WTC11 (cell line): ENCODE measurements around the gene SNAP25. TPM values are rescaled to one million over a fixed set of nuclear protein-coding genes. Genes with fewer than 3 reads are reported as not detected.

Experiments
- ATAC-seq: fragments of 200-7000 bp; cut with Tn5 transposase; 2 replicates; pipeline ENCODE4 v1.10.0; 2021; ENCODE audit warnings: mild to moderate bottlenecking, moderate library complexity
- CTCF ChIA-PET: fragments of 300-600 bp; sonication (Branson Sonifier 250); formaldehyde crosslinking; loops from one replicate; lab custom pipeline; 2021; ENCODE audit warnings: antibody characterized with exemption; lab: Charles Lee
- POLR2A ChIA-PET: fragments of 350-600 bp; sonication (Branson Sonifier 250); formaldehyde crosslinking; loops from one replicate; lab custom pipeline; 2021; ENCODE audit warnings: antibody characterized with exemption; lab: Charles Lee
- DNase-seq: peaks from one replicate; pipeline ENCODE4 v3.0.0; 2021; ENCODE audit warnings: low spot score
- H3K27ac Mint-ChIP-seq: 2 replicates; pipeline ENCODE4 v1.8.0; 2021; ENCODE audit warnings: mixed read lengths
- H3K27me3 Mint-ChIP-seq: 2 replicates; pipeline ENCODE4 v1.8.0; 2021; ENCODE audit warnings: low read depth, mild to moderate bottlenecking, moderate library complexity, mixed read lengths
- H3K36me3 Mint-ChIP-seq: 2 replicates; pipeline ENCODE4 v1.8.0; 2021; ENCODE audit warnings: mixed read lengths
- H3K4me1 Mint-ChIP-seq: 2 replicates; pipeline ENCODE4 v1.8.0; 2022; ENCODE audit warnings: mixed read lengths
- H3K4me3 Mint-ChIP-seq: 2 replicates; pipeline ENCODE4 v1.8.0; 2021; ENCODE audit warnings: mild to moderate bottlenecking, moderate library complexity, mixed read lengths
- H3K9me3 Mint-ChIP-seq: 2 replicates; pipeline ENCODE4 v1.8.0; 2021; ENCODE audit warnings: mixed read lengths
- EMX1 ChIP-seq: fragments of 250-450 bp; sonication (Bioruptor Pico); IDR thresholded peaks from 2 replicates; pipeline ENCODE4 v1.8.0; 2021; ENCODE audit warnings: mild to moderate bottlenecking
- FOXJ3 ChIP-seq: sonication (generic); formaldehyde crosslinking; IDR thresholded peaks from 2 replicates; pipeline ENCODE4 v1.9.0; 2021; ENCODE audit warnings: missing genetic modification reagents, mild to moderate bottlenecking, borderline replicate concordance
- GTF2I ChIP-seq: fragments of 250-450 bp; sonication (Bioruptor Pico); conservative IDR thresholded peaks from 2 replicates; pipeline ENCODE4 v1.4.0; 2021; ENCODE audit warnings: mild to moderate bottlenecking
- JUN ChIP-seq: sonication (generic); formaldehyde crosslinking; IDR thresholded peaks from 2 replicates; pipeline ENCODE4 v1.8.0; 2023; ENCODE audit warnings: mild to moderate bottlenecking, missing genetic modification reagents
- NFYB ChIP-seq: sonication (generic); formaldehyde crosslinking; conservative IDR thresholded peaks from 2 replicates; pipeline ENCODE4 v1.8.0; 2022; ENCODE audit warnings: low read depth, missing genetic modification reagents
- NR3C1 ChIP-seq: sonication (generic); formaldehyde crosslinking; conservative IDR thresholded peaks from 2 replicates; pipeline ENCODE4 v1.8.1; 2023; ENCODE audit warnings: low read depth, mild to moderate bottlenecking, missing genetic modification reagents
- OVOL2 ChIP-seq: fragments of 250-450 bp; sonication (Bioruptor Pico); IDR thresholded peaks from 2 replicates; pipeline ENCODE4 v1.9.0; 2021; ENCODE audit warnings: mild to moderate bottlenecking, borderline replicate concordance
- TCF7 ChIP-seq: sonication (generic); formaldehyde crosslinking; IDR thresholded peaks from 2 replicates; pipeline ENCODE4 v1.8.0; 2022; ENCODE audit warnings: mild to moderate bottlenecking, low read depth, missing genetic modification reagents, moderate library complexity
- ZNF416 ChIP-seq: fragments of 250-450 bp; sonication (Bioruptor Pico); IDR thresholded peaks from 2 replicates; pipeline ENCODE4 v1.9.0; 2021; ENCODE audit warnings: mild to moderate bottlenecking, inconsistent platforms
- total RNA-seq: library from RNA; stranded (reverse); gene quantifications from 3 replicates; pipeline ENCODE4 v1.2.3, GENCODE V29; 2021
- TF ChIP-seq, protein P1 (sequence below): sonication (generic); formaldehyde crosslinking; IDR thresholded peaks from 2 replicates; pipeline ENCODE4 v1.8.1; 2023; ENCODE audit warnings: mild to moderate bottlenecking, missing genetic modification reagents
- TF ChIP-seq, protein P2 (sequence below): sonication (generic); formaldehyde crosslinking; IDR thresholded peaks from 2 replicates; pipeline ENCODE4 v1.8.1; 2022; ENCODE audit warnings: low read depth, missing genetic modification reagents, borderline replicate concordance
- TF ChIP-seq, protein P3 (sequence below): sonication (generic); formaldehyde crosslinking; IDR thresholded peaks from 2 replicates; pipeline ENCODE4 v1.8.1; 2022; ENCODE audit warnings: mild to moderate bottlenecking, moderate library complexity, missing genetic modification reagents
- TF ChIP-seq, protein P4 (sequence below): sonication (generic); formaldehyde crosslinking; IDR thresholded peaks from 2 replicates; pipeline ENCODE4 v1.8.1; 2023; ENCODE audit warnings: mild to moderate bottlenecking, moderate library complexity, missing genetic modification reagents
- TF ChIP-seq, protein P5 (sequence below): sonication (generic); formaldehyde crosslinking; IDR thresholded peaks from 2 replicates; pipeline ENCODE4 v1.8.1; 2022; ENCODE audit warnings: missing genetic modification reagents, borderline replicate concordance
- TF ChIP-seq, protein P6 (sequence below): sonication (generic); formaldehyde crosslinking; IDR thresholded peaks from 2 replicates; pipeline ENCODE4 v1.8.1; 2023; ENCODE audit warnings: mild to moderate bottlenecking, missing genetic modification reagents, moderate library complexity
- TF ChIP-seq, protein P7 (sequence below): fragments of 250-450 bp; sonication (Bioruptor Pico); IDR thresholded peaks from 2 replicates; pipeline ENCODE4 v1.8.0; 2021; ENCODE audit warnings: mild to moderate bottlenecking
- TF ChIP-seq, protein P8 (sequence below): sonication (generic); formaldehyde crosslinking; conservative IDR thresholded peaks from 2 replicates; pipeline ENCODE4 v1.8.1; 2023; ENCODE audit warnings: mild to moderate bottlenecking, low read depth, missing genetic modification reagents, moderate library complexity

SNAP25 gene
- total RNA-seq, 1 experiment from 2014 or later, result 0.72 TPM

DNA sequence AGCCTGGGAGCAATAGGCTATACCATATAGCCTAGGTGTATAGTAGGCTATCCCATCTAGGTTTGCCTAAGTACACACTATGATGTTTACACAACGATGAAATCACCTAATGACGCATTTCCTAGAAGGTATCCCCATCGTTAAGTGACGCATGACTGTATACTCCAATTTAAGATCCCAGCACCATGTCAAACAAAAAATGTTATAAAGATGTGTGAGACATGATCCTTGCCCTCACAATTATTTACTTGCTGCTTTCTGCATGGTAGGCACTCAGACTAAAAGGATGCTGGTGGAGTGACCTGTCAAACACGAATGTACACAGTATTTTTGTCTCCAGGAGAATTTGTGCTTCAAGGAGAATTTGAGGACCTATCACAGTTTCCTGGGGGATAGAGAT, 32.3 kb downstream of the SNAP25 start:
- no peak for DNase-seq
- Mint-ChIP-seq H3K9me3 (no peaks in the 10 kb centered on the region), H3K27me3 (no peaks in the 10 kb centered on the region), H3K36me3 (no peaks in the 10 kb centered on the region), H3K27ac (no peak overlapping the region), H3K4me1 (peaks cover 35% of the 10 kb centered on the region), H3K4me3 (no peak overlapping the region)
- ChIA-PET POLR2A (no interaction called here), CTCF (no interaction called here)
- TF ChIP-seq NFYB (CRISPR knock-in tag) (no peak), TCF7 (CRISPR knock-in tag) (no peak), GTF2I (no peak), JUN (no peak), ZNF416 (CRISPR knock-in tag) (no peak), OVOL2 (CRISPR knock-in tag) (no peak), EMX1 (CRISPR knock-in tag) (no peak), FOXJ3 (CRISPR knock-in tag) (no peak), NR3C1 (CRISPR knock-in tag) (no peak)
- TF ChIP-seq, protein P1, sequence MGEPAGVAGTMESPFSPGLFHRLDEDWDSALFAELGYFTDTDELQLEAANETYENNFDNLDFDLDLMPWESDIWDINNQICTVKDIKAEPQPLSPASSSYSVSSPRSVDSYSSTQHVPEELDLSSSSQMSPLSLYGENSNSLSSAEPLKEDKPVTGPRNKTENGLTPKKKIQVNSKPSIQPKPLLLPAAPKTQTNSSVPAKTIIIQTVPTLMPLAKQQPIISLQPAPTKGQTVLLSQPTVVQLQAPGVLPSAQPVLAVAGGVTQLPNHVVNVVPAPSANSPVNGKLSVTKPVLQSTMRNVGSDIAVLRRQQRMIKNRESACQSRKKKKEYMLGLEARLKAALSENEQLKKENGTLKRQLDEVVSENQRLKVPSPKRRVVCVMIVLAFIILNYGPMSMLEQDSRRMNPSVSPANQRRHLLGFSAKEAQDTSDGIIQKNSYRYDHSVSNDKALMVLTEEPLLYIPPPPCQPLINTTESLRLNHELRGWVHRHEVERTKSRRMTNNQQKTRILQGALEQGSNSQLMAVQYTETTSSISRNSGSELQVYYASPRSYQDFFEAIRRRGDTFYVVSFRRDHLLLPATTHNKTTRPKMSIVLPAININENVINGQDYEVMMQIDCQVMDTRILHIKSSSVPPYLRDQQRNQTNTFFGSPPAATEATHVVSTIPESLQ (CRISPR knock-in tag), result no peak
- TF ChIP-seq, protein P2, sequence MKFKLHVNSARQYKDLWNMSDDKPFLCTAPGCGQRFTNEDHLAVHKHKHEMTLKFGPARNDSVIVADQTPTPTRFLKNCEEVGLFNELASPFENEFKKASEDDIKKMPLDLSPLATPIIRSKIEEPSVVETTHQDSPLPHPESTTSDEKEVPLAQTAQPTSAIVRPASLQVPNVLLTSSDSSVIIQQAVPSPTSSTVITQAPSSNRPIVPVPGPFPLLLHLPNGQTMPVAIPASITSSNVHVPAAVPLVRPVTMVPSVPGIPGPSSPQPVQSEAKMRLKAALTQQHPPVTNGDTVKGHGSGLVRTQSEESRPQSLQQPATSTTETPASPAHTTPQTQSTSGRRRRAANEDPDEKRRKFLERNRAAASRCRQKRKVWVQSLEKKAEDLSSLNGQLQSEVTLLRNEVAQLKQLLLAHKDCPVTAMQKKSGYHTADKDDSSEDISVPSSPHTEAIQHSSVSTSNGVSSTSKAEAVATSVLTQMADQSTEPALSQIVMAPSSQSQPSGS (CRISPR knock-in tag), result no peak
- TF ChIP-seq, protein P3, sequence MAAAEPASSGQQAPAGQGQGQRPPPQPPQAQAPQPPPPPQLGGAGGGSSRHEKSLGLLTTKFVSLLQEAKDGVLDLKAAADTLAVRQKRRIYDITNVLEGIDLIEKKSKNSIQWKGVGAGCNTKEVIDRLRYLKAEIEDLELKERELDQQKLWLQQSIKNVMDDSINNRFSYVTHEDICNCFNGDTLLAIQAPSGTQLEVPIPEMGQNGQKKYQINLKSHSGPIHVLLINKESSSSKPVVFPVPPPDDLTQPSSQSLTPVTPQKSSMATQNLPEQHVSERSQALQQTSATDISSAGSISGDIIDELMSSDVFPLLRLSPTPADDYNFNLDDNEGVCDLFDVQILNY (CRISPR knock-in tag), result no peak
- TF ChIP-seq, protein P4, sequence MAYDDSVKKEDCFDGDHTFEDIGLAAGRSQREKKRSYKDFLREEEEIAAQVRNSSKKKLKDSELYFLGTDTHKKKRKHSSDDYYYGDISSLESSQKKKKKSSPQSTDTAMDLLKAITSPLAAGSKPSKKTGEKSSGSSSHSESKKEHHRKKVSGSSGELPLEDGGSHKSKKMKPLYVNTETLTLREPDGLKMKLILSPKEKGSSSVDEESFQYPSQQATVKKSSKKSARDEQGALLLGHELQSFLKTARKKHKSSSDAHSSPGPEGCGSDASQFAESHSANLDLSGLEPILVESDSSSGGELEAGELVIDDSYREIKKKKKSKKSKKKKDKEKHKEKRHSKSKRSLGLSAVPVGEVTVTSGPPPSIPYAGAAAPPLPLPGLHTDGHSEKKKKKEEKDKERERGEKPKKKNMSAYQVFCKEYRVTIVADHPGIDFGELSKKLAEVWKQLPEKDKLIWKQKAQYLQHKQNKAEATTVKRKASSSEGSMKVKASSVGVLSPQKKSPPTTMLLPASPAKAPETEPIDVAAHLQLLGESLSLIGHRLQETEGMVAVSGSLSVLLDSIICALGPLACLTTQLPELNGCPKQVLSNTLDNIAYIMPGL (CRISPR knock-in tag), result no peak
- TF ChIP-seq, protein P5, sequence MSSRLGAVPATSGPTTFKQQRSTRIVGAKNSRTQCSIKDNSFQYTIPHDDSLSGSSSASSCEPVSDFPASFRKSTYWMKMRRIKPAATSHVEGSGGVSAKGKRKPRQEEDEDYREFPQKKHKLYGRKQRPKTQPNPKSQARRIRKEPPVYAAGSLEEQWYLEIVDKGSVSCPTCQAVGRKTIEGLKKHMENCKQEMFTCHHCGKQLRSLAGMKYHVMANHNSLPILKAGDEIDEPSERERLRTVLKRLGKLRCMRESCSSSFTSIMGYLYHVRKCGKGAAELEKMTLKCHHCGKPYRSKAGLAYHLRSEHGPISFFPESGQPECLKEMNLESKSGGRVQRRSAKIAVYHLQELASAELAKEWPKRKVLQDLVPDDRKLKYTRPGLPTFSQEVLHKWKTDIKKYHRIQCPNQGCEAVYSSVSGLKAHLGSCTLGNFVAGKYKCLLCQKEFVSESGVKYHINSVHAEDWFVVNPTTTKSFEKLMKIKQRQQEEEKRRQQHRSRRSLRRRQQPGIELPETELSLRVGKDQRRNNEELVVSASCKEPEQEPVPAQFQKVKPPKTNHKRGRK (CRISPR knock-in tag), result no peak
- TF ChIP-seq, protein P6, sequence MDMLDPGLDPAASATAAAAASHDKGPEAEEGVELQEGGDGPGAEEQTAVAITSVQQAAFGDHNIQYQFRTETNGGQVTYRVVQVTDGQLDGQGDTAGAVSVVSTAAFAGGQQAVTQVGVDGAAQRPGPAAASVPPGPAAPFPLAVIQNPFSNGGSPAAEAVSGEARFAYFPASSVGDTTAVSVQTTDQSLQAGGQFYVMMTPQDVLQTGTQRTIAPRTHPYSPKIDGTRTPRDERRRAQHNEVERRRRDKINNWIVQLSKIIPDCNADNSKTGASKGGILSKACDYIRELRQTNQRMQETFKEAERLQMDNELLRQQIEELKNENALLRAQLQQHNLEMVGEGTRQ (CRISPR knock-in tag), result no peak
- TF ChIP-seq, protein P7, sequence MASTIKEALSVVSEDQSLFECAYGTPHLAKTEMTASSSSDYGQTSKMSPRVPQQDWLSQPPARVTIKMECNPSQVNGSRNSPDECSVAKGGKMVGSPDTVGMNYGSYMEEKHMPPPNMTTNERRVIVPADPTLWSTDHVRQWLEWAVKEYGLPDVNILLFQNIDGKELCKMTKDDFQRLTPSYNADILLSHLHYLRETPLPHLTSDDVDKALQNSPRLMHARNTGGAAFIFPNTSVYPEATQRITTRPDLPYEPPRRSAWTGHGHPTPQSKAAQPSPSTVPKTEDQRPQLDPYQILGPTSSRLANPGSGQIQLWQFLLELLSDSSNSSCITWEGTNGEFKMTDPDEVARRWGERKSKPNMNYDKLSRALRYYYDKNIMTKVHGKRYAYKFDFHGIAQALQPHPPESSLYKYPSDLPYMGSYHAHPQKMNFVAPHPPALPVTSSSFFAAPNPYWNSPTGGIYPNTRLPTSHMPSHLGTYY (CRISPR knock-in tag), result no peak
- TF ChIP-seq, protein P8, sequence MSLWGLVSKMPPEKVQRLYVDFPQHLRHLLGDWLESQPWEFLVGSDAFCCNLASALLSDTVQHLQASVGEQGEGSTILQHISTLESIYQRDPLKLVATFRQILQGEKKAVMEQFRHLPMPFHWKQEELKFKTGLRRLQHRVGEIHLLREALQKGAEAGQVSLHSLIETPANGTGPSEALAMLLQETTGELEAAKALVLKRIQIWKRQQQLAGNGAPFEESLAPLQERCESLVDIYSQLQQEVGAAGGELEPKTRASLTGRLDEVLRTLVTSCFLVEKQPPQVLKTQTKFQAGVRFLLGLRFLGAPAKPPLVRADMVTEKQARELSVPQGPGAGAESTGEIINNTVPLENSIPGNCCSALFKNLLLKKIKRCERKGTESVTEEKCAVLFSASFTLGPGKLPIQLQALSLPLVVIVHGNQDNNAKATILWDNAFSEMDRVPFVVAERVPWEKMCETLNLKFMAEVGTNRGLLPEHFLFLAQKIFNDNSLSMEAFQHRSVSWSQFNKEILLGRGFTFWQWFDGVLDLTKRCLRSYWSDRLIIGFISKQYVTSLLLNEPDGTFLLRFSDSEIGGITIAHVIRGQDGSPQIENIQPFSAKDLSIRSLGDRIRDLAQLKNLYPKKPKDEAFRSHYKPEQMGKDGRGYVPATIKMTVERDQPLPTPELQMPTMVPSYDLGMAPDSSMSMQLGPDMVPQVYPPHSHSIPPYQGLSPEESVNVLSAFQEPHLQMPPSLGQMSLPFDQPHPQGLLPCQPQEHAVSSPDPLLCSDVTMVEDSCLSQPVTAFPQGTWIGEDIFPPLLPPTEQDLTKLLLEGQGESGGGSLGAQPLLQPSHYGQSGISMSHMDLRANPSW (CRISPR knock-in tag), result no peak
- ATAC-seq, result no peak
